Gastroesophageal sphincter (tissue), 4 donors: Measurements from ENCODE around the gene GRIN1. TPM values are rescaled to one million over a fixed set of nuclear protein-coding genes. Genes with fewer than 3 reads are reported as not detected.

Experiments used
- ATAC-seq: fragments of 150-250 bp; one replicate; pipeline ENCODE4 v1.9.1; 2016; ENCODE audit warnings: mild to moderate bottlenecking, moderate library complexity
- H3K27ac ChIP-seq, 4 donors: fragments of 200-600 bp; sonication (generic) in 3 of 4; 1 replicate in 3 of 4; 2 replicates in 1 of 4; pipeline ENCODE4 v1.5.1; 2016 to 2019
- H3K27me3 ChIP-seq: fragments of 200-600 bp; sonication (generic); one replicate; pipeline ENCODE4 v1.5.1; 2019
- H3K36me3 ChIP-seq, 2 donors: fragments of 200-600 bp; sonication (generic); one replicate each; pipeline ENCODE4 v1.5.1; 2019; ENCODE audit warnings: control low read depth in 1 of 2
- H3K4me1 ChIP-seq, 3 donors: fragments of 200-600 bp; sonication (generic); 1 replicate in 2 of 3; 2 replicates in 1 of 3; pipeline ENCODE4 v1.5.1; 2016 to 2019; ENCODE audit warnings: control low read depth in 2 of 3
- H3K4me3 ChIP-seq, 2 donors: fragments of 200-600 bp; sonication (generic); one replicate each; pipeline ENCODE4 v1.5.1; 2019; ENCODE audit warnings: mild to moderate bottlenecking in 1 of 2, moderate library complexity in 1 of 2
- H3K9me3 ChIP-seq, 3 donors: fragments of 200-600 bp; sonication (generic); one replicate each; pipeline ENCODE4 v1.5.1; 2017 to 2019; ENCODE audit warnings: control low read depth in 2 of 3
- EP300 ChIP-seq: sonication (generic); formaldehyde crosslinking; IDR thresholded peaks from one replicate; pipeline ENCODE4 v1.6.1; 2017; ENCODE audit warnings: antibody characterized with exemption, mild to moderate bottlenecking
- POLR2A ChIP-seq, 2 donors: fragments of 450-650 bp; IDR thresholded peaks; one replicate each; pipeline ENCODE4 v1.6.1; 2017; ENCODE audit warnings: antibody characterized with exemption in 2 of 2, mild to moderate bottlenecking in 2 of 2, moderate library complexity in 1 of 2
- POLR2AphosphoS5 ChIP-seq: sonication (generic); formaldehyde crosslinking; IDR thresholded peaks from one replicate; pipeline ENCODE4 v1.6.1; 2017; ENCODE audit warnings: antibody characterized with exemption
- WGBS, 2 donors: methylation state at CpG; one replicate each; pipeline ENCODE4 v1.1.5; 2018; ENCODE audit warnings: low coverage in 1 of 2; 5-methylcytosine and 5-hydroxymethylcytosine counted together
- total RNA-seq, 4 donors: library from RNA; depleted of rRNA; stranded (reverse); fragments of >200 nt; gene quantifications; one replicate each; pipeline ENCODE4 v1.1.0, GENCODE V29; 2016
- TF ChIP-seq, protein P1 (sequence below), 4 experiments: fragments of 200-600 bp in 2 of 4; fragments of 450-650 bp in 2 of 4; sonication (generic) in 1 of 4; IDR thresholded peaks; one replicate each; pipeline ENCODE4 v1.5.1; 2017 to 2019; ENCODE audit warnings: antibody characterized with exemption in 4 of 4, mild to moderate bottlenecking in 2 of 4, moderate library complexity in 2 of 4

Gene GRIN1
- total RNA-seq, 4 donors from 2014 or later, result 0.08 to 0.13 TPM; not detected in 2

GRCh38 chr9:137214620-137215019, 75.7 kb downstream of the GRIN1 start:
- 80 to 96% methylated on average over 3 to 5 of the region's 19 CpGs for WGBS, 2 donors
- TF ChIP-seq EP300, result no peak
- no peak for TF ChIP-seq POLR2A (IDR thresholded peaks at IDR 0.05)
- TF ChIP-seq, protein P1, sequence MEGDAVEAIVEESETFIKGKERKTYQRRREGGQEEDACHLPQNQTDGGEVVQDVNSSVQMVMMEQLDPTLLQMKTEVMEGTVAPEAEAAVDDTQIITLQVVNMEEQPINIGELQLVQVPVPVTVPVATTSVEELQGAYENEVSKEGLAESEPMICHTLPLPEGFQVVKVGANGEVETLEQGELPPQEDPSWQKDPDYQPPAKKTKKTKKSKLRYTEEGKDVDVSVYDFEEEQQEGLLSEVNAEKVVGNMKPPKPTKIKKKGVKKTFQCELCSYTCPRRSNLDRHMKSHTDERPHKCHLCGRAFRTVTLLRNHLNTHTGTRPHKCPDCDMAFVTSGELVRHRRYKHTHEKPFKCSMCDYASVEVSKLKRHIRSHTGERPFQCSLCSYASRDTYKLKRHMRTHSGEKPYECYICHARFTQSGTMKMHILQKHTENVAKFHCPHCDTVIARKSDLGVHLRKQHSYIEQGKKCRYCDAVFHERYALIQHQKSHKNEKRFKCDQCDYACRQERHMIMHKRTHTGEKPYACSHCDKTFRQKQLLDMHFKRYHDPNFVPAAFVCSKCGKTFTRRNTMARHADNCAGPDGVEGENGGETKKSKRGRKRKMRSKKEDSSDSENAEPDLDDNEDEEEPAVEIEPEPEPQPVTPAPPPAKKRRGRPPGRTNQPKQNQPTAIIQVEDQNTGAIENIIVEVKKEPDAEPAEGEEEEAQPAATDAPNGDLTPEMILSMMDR (IDR thresholded peaks at IDR 0.05), result no peak
- TF ChIP-seq POLR2AphosphoS5, result no peak
- H3K27ac ChIP-seq, result no peak overlapping the region
- no peak for ATAC-seq
- no peak overlapping the region for H3K4me3 ChIP-seq
- no peaks in the 10 kb centered on the region for H3K9me3 ChIP-seq
- H3K36me3 ChIP-seq, result peaks cover 0 to 39% of the 10 kb centered on the region in 2 donors
- peaks cover 0 to 21% (median 3%) of the 10 kb centered on the region in 3 donors for H3K4me1 ChIP-seq
- no peaks in the 10 kb centered on the region for H3K27me3 ChIP-seq

- no peak for ATAC-seq
- TF ChIP-seq, protein P1 (IDR thresholded peaks at IDR 0.05), result no peak
- TF ChIP-seq EP300 (no peak), POLR2AphosphoS5 (no peak), POLR2A (IDR thresholded peaks at IDR 0.05) (no peak)
Observed at GRCh38 chr9:137215196-137215986, 76.4 kb downstream of the GRIN1 start.

GRCh38 chr9:137216188-137216965, 77.4 kb downstream of the GRIN1 start:
- Histone ChIP-seq H3K36me3 (peaks cover 0 to 28% of the 10 kb centered on the region in 2 donors), H3K9me3 (no peaks in the 10 kb centered on the region), H3K27me3 (no peaks in the 10 kb centered on the region), H3K4me3 (no peak overlapping the region), H3K27ac (no peak overlapping the region), H3K4me1 (peaks cover 0 to 29% (median 5%) of the 10 kb centered on the region in 3 donors)
- TF ChIP-seq, protein P1 (IDR thresholded peaks at IDR 0.05), result no peak
- TF ChIP-seq POLR2AphosphoS5 (no peak), POLR2A (IDR thresholded peaks at IDR 0.05) (no peak), EP300 (no peak)
- ATAC-seq, result no peak
- WGBS, 2 donors, result 90% methylated on average over 2 of the region's 30 CpGs; no CpG with 5 or more reads in 1 of the 2 donors

More at GRCh38 chr9:137215196-137215986, 76.4 kb downstream of the GRIN1 start:
- Histone ChIP-seq H3K27ac (no peak overlapping the region), H3K36me3 (peaks cover 0 to 31% of the 10 kb centered on the region in 2 donors), H3K9me3 (no peaks in the 10 kb centered on the region), H3K4me3 (no peak overlapping the region), H3K27me3 (no peaks in the 10 kb centered on the region), H3K4me1 (peaks cover 0 to 21% (median 3%) of the 10 kb centered on the region in 3 donors)
- 80% methylated on average over 2 of the region's 22 CpGs; no CpG with 5 or more reads in 1 of the 2 donors for WGBS, 2 donors

- H3K27me3 ChIP-seq, result no peaks in the 10 kb centered on the region
- H3K27ac ChIP-seq, result no peak overlapping the region
- TF ChIP-seq POLR2A (IDR thresholded peaks at IDR 0.05) (no peak), POLR2AphosphoS5 (no peak)
- TF ChIP-seq, protein P1 (IDR thresholded peaks at IDR 0.05), result no peak
- peaks cover 0 to 38% (median 11%) of the 10 kb centered on the region in 3 donors for H3K4me1 ChIP-seq
- H3K9me3 ChIP-seq, result no peaks in the 10 kb centered on the region
- WGBS, 2 donors, result no CpG with 5 or more reads among the region's 36 CpGs
- peak overlapping the region in 1 of 2 donors; percentile 26 for H3K4me3 ChIP-seq
- peaks cover 0 to 28% of the 10 kb centered on the region in 2 donors for H3K36me3 ChIP-seq
- ATAC-seq, result peak; percentile 24
Observed at GRCh38 chr9:137217276-137218211, 78.6 kb downstream of the GRIN1 start.
